ENCODE results near the gene RASA4. TPM values are rescaled to one million over a fixed set of nuclear protein-coding genes. Genes with fewer than 3 reads are reported as not detected.
A peak's percentile ranks its signal among the peaks of the same experiment; 100 is the strongest.
"Not testable (repeated sequence)": the region's sequence is repeated elsewhere in the genome, so short reads cannot be mapped to it uniquely, and the experiment has no call there.

RASA4 gene
- total RNA-seq = 35.3 TPM

- DNase-seq (ENCODE audit: low read depth in 2 of 3, low spot score in 2 of 3) = not testable (repeated sequence)
Measured at GRCh38 chr7:102616507-102617125, at the start of gene RASA4. TSS of gene RASA4 (minus strand) at chr7:102616756. CDS start at chr7:102616689, 67 bp downstream.

- DNase-seq (ENCODE audit: low read depth in 2 of 3, low spot score in 2 of 3) = not testable (repeated sequence)
Measured at GRCh38 chr7:102664765-102665164, 48.2 kb upstream of the RASA4 start.

GRCh38 chr7:102649924-102650323 is 33.4 kb upstream of the RASA4 start, which contains the start of gene SPDYE2B:
TSS of gene SPDYE2B (plus strand) at chr7:102650319. CDS start at chr7:102652349, 2,030 bp downstream.
- DNase-seq (ENCODE audit: low read depth in 2 of 3, low spot score in 2 of 3) = not testable (repeated sequence)

GRCh38 chr7:102647813-102648212 is 31.3 kb upstream of the RASA4 start:
- not testable (repeated sequence) for DNase-seq (ENCODE audit: low read depth in 2 of 3, low spot score in 2 of 3)

- not testable (repeated sequence) for DNase-seq (ENCODE audit: low read depth in 2 of 3, low spot score in 2 of 3)
Measured at GRCh38 chr7:102643404-102643803, 26.8 kb upstream of the RASA4 start.

GRCh38 chr7:102642691-102643090 is 26.1 kb upstream of the RASA4 start, which contains the start of gene UPK3BL1:
TSS of gene UPK3BL1 (minus strand) at chr7:102642791. CDS start at chr7:102642741, 50 bp downstream.
- not testable (repeated sequence) for DNase-seq (ENCODE audit: low read depth in 2 of 3, low spot score in 2 of 3)

- DNase-seq (ENCODE audit: low read depth in 2 of 3, low spot score in 2 of 3) = not testable (repeated sequence)
Measured at GRCh38 chr7:102638848-102639247, 22.3 kb upstream of the RASA4 start.

- not testable (repeated sequence) for DNase-seq (ENCODE audit: low read depth in 2 of 3, low spot score in 2 of 3)
Measured at GRCh38 chr7:102636956-102637355, 20.4 kb upstream of the RASA4 start.

- not testable (repeated sequence) for DNase-seq (ENCODE audit: low read depth in 2 of 3, low spot score in 2 of 3)
Measured at GRCh38 chr7:102635354-102635753, 18.8 kb upstream of the RASA4 start.

GRCh38 chr7:102634299-102634698 is 17.7 kb upstream of the RASA4 start:
- DNase-seq (ENCODE audit: low read depth in 2 of 3, low spot score in 2 of 3) = not testable (repeated sequence)

- not testable (repeated sequence) for DNase-seq (ENCODE audit: low read depth in 2 of 3, low spot score in 2 of 3)
Measured at GRCh38 chr7:102630622-102631021, 14.1 kb upstream of the RASA4 start.

- not testable (repeated sequence) for DNase-seq (ENCODE audit: low read depth in 2 of 3, low spot score in 2 of 3)
Measured at GRCh38 chr7:102627271-102627904, 10.8 kb upstream of the RASA4 start.

GRCh38 chr7:102618122-102618521 is 1.6 kb upstream of the RASA4 start:
- DNase-seq (ENCODE audit: low read depth in 2 of 3, low spot score in 2 of 3) = not testable (repeated sequence)

- DNase-seq (ENCODE audit: low read depth in 2 of 3, low spot score in 2 of 3) = not testable (repeated sequence)
Measured at GRCh38 chr7:102615930-102616329, 626 bp downstream of the RASA4 start.

GRCh38 chr7:102614873-102615272 is 1.7 kb downstream of the RASA4 start:
- DNase-seq (ENCODE audit: low read depth in 2 of 3, low spot score in 2 of 3) = not testable (repeated sequence)

GRCh38 chr7:102614346-102614697 is 2.2 kb downstream of the RASA4 start:
- not testable (repeated sequence) for DNase-seq (ENCODE audit: low read depth in 2 of 3, low spot score in 2 of 3)

- DNase-seq (ENCODE audit: low read depth in 2 of 3, low spot score in 2 of 3) = not testable (repeated sequence)
Measured at GRCh38 chr7:102613575-102614345, 2.8 kb downstream of the RASA4 start.

- DNase-seq (ENCODE audit: low read depth in 2 of 3, low spot score in 2 of 3) = peak in 2 of 3 donors; percentile 30 to 49
Measured at GRCh38 chr7:102611675-102612325, 4.8 kb downstream of the RASA4 start.

- DNase-seq (ENCODE audit: low read depth in 2 of 3, low spot score in 2 of 3) = not testable (repeated sequence)
Measured at GRCh38 chr7:102611013-102611674, 5.4 kb downstream of the RASA4 start.

- not testable (repeated sequence) for DNase-seq (ENCODE audit: low read depth in 2 of 3, low spot score in 2 of 3)
Measured at GRCh38 chr7:102610441-102610840, 6.1 kb downstream of the RASA4 start.

Measured in hematopoietic multipotent progenitor cell (in vitro differentiated cells).